GM12892 (cell line): ENCODE results near the gene CACNA1C.

Experiments
- POLR2A ChIP-seq: IDR thresholded peaks from 2 replicates; pipeline ENCODE4 v1.6.1; 2011; ENCODE audit warnings: low read depth, low read length, control low read depth
- TAF1 ChIP-seq: IDR thresholded peaks from 2 replicates; pipeline ENCODE4 v1.6.1; 2011; ENCODE audit warnings: low read depth, mild to moderate bottlenecking, control low read depth, low read length, borderline replicate concordance

GRCh38 chr12:2291182-2291832 is 238.5 kb downstream of the CACNA1C start:
- no peak for TF ChIP-seq POLR2A
- no peak for TF ChIP-seq TAF1
